GM18505 (cell line): ENCODE results near the gene SPATA13.
"Not testable (repeated sequence)": the region's sequence is repeated elsewhere in the genome, so short reads cannot be mapped to it uniquely, and the experiment has no call there.

ENCODE experiments used
- ATAC-seq: cut with Tn5 transposase; IDR thresholded peaks from one replicate; pipeline ENCODE4 v1.9.1; 2021; ENCODE audit not compliant: unreplicated experiment
- POLR2A ChIP-seq: IDR thresholded peaks from 4 replicates; pipeline ENCODE4 v1.6.1; 2011; ENCODE audit warnings: borderline replicate concordance; ENCODE audit not compliant: insufficient read depth, insufficient read length; ENCODE audit errors: extremely low read depth

SPATA13 gene

DNA sequence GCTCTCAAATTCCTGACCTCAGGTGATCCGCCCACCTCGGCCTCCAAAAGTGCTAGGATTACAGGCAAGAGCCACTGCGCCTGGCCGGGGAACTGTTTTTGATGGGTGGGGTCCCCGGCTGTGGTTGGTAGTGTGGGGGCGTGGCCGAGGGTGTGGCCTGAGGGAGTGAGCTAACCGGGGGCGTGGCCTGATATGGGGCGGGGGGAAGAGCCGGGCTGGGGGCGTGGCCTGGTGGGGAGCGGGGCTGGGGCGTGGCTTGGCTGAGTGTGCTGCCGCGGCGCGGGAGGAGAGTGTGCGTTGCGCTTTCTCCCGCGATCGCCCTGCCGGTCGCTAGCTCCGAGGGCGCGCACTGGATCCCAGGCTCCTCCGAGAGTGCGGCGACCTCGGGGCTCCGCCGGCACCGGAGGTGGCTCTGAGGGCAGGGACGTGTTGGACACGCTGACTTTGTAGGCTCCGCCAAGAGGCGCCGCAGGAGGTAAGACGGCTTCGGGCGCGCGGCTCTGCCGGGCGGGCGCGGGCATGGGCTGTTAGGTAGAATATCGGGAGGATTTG is at the start of gene SPATA13:
SPATA13 (plus strand) TSS at position 263 of the 552 bp plus-strand sequence. CDS start 62,210 bp downstream, outside the sequence.
- ATAC-seq, result peak; percentile 76
- TF ChIP-seq POLR2A, result no peak

DNA sequence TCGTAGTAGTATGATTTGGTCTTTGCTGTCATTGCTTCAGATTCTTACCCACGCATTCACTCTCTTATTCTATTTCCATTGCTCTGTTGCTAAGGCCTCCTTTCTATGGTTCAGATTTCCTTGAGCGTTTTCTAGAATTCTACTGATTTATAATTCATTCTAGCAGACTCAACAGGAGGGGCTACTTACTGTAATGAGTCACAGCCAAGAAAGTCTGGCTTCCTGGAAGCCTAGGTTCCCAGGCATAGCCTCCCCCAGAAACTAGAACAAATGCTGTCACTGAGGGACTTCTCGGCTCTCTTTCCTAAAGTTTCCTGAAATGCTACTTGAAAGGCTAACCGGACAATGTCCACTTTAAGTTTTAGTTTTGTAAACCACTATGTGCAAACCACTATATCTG is 47.7 kb upstream of the SPATA13 start:
- ATAC-seq, result no peak
- no peak for TF ChIP-seq POLR2A

DNA sequence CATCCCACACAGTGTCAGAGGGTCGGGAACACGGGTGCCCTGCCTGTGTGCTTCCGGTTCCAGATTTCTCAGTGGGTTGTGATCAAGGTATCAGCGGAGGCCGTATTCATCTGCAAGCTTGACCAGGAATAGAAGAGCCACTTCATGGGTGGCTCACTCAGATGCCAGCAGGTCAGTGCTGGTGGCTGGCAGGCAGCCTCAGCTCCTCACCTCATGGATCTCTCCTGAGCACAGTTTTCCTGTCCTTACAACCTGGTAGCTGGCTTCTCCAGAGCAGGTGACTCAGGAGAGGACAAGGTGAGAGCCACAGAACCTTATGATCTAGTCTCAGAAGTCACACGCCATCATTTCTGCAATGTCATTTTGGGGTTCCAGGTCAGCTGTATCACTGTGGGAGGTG is 44.8 kb upstream of the SPATA13 start:
- ATAC-seq, result no peak
- TF ChIP-seq POLR2A, result no peak

DNA sequence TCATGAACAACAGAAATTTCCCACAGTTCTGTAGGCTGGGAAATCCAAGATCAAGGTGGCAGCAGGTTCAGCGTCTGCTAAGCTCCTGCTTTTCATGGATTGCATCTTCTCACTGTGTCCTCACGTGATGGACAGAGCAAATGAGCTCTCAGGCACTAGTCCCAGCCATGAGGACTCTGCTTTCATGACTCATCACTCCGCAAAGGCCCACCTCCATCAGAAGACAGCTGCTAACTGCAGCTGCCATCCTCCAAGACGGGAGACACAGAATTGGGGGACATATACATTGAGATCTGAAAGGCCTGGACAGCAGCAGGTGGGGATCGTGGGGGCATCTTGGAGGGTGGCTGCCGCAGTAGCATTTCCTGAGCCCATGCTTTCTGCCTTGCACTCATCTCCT is 44.4 kb upstream of the SPATA13 start:
- ATAC-seq, result no peak
- TF ChIP-seq POLR2A, result no peak

DNA sequence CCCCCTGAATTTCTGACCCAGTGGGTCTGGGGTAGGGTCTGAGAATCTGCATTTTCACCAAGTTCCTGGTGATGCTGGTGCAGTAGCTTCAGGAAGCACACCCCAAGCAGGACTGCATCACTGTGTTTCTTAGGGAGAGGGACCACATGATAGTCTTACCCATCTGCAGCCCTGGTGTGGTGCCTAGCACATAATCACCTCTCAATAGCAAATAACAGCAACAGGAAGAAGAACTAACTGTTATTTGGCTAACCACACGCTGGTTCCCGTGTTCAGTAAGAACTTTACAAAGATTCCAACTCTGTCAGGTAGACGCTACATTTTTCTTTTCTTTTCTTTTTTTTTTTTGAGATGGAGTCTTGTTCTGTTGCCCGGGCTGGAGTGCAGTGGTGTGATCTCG is 41.9 kb upstream of the SPATA13 start:
- no peak for ATAC-seq
- TF ChIP-seq POLR2A, result no peak

DNA sequence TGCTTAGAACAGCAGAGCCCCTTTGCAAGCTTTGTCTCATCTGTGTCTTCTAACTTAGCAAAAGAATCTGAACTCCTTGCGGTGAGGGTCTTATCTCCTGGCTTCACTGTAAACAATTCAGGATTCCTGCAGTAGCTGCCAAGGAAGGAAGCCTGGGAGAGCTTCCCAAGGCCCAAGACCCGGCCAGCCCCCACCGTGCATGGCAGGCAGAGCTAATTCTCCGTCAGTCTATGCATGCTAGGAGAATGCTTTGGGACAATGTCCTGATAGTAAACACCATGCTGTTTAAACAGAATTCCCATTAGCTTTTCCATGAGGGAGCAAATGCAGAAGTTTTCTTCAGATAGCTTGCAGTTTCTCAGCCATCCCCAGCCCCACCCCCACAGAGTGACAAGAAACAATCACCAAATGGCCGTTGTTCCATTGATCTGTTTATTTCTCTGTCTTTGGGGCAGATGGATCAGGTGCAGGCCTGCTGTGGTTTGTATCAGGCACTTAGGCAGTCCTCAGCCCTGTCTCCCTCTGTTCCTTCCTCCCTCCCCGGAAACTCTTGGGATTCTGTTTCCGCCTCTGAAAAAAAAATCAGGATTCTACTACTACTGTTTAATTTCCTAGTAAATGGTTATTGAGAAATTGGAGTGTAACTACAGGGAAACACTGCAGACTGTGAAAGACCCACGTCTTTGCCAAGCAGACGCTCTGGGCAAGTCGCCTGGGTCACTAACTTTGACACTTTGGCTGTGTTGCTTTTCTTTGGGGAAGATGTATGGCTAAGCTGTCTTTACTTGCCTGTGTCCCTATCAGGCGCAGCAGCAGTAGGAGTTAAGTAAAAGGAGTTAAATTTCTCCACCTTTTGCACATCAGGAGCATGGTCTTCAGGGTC is 40.7 kb upstream of the SPATA13 start:
- TF ChIP-seq POLR2A, result no peak

DNA sequence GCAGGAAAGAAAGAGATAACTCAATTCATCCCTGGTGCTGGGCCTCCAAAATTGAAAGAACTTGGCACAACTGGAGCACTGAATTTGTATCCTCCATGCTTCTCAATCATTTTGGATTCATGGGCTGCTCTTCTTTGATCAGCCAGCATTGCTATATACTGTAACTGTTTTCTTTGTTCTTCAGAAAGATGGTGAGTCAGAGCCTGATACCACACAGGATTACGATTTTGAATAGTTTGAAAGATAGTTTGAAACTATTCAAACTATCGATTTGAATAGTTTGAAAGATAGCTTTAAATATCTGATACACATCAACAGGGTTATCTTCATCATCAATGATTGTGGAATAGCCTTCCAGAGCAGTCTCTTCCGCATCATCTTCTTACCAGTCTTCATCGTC is 38.5 kb upstream of the SPATA13 start:
- not testable (repeated sequence) for ATAC-seq

More for the DNA sequence above, 40.7 kb upstream of the SPATA13 start:
- no peak for ATAC-seq

DNA sequence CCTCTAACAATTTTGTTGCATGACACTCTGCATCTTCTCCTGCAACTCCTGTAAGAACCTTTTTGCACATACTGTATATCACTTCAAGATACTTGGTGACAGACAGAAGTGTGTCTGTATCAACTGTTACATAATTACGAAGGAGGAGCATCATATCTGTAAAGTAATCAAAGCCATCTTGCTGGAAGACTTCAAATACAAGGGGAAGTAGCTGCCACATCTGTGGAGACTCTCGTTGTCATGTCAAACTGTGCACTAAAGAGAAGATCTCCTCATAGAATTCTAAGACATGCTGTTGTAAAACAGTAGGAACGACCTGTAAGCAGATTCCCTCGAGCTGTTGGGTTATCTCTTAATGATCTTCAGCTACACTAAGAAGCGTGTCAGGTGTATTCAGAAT is 38.0 kb upstream of the SPATA13 start:
- ATAC-seq, result no peak
- no peak for TF ChIP-seq POLR2A

DNA sequence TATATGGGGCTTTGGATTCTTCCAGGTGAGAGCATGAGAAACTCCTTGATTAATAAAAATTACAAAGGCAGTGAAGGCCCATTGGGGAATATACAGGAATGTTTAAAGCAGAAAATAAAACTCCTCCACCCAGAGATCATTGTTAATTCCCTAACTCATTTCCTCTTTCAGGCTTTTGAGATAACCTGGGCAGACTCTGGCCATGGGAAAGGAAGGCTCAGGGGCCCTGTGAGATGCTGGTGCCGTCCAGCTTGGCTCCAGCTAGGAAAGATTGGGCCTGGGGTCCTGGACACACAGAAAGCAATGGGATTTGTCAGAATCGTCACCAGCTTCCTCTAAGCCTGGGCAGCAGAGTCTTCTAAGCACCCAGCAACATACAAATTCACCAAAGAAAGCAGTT is 36.8 kb upstream of the SPATA13 start:
- no peak for ATAC-seq
- no peak for TF ChIP-seq POLR2A

DNA sequence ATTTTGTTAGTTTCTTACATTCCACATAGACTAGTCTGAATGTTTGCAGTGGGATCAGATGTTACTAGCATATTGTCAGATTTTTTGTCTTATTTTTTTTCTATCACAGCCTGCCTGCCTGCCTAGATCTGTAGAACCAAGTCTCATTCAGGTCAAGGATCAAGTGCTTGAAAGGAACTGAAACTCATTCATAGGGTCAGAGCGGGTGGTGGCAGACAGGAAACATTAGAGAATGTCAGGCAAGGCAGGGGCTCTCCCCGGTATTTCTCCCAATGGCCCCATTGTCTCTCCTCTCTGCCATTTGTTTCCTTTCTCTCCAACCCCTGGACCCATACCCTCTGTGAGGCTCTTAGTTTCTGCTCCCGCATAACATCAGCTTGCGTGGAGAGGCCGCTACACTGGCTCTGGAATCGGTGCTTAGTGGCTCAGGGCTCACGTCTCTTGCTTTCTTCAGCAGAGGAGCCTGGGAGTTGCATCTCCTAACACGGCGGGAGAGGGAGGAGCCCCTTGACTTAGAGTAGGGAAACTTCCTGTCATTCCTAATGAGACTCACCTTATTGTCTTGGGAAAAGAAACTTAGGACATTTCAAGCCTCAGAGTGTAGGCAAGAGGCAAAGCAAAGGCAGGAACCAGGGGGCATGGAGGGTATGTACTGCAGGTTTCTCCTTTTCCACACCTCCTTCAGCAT is 35.6 kb upstream of the SPATA13 start:
- ATAC-seq, result peak; percentile 86
- TF ChIP-seq POLR2A, result no peak

DNA sequence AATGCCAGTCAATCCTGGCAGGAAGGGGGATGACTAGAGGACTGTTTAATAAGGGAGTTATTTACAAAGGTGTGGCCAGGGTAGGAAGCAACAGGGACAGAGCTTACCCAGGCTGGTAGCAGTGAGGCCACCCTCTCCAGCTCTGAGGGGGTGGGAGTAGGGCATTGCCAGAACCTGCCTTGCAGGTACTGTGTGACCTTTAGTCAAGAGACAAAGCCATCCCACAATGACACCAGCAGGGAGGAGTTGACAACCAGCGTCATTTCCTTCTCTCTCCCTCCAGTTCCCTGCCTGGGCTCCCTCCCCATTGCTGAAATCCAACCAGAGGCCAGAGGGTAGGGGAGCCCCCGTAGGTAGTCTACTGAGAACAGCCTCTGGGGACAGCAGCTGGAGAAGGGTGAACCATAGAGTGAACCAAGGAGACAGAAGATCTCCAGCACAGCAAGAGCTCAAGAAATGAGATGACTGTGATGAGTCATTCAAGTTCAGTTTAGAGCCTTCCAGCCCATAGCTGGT is 33.3 kb upstream of the SPATA13 start:
- ATAC-seq, result peak; percentile 46
- TF ChIP-seq POLR2A, result no peak

DNA sequence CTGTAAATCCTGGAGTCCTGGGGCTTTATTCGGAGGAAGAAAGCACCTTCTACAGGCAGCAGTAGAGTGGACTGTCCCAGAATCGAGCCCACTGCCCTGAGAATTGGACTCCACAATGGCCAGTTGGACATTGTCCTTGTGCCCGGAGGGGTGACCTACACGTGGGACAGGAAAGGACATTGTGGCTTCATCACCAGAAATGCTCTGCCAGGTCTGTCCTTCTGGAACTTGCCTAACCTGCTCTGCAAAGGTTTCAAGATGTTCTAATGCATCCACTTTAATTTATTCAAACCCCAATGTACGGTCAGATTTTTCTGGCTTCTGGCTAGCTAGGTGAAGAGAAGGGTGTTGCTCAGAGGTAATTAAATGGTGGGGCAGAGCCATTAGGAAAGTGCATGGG is 32.4 kb upstream of the SPATA13 start:
- no peak for ATAC-seq
- no peak for TF ChIP-seq POLR2A

DNA sequence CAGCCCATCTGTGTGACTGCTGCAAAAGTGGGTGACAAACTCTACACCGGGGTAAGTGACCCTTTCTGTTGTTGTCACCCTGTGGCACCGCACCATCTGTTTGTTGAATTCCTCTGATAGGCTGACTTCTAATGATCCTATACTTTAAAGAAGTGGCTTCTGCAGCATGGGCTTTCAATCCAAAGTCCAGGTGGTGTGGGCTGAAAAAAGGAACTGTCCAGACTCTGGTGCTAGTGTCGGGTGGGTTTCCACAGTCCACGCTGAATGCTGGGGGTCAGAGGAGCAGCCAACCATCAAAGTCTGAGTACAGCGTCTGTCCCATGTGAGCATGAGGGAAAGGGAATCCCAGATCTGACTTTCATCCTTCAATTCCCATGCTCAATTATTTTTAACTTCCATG is 31.6 kb upstream of the SPATA13 start:
- no peak for ATAC-seq
- TF ChIP-seq POLR2A, result no peak

DNA sequence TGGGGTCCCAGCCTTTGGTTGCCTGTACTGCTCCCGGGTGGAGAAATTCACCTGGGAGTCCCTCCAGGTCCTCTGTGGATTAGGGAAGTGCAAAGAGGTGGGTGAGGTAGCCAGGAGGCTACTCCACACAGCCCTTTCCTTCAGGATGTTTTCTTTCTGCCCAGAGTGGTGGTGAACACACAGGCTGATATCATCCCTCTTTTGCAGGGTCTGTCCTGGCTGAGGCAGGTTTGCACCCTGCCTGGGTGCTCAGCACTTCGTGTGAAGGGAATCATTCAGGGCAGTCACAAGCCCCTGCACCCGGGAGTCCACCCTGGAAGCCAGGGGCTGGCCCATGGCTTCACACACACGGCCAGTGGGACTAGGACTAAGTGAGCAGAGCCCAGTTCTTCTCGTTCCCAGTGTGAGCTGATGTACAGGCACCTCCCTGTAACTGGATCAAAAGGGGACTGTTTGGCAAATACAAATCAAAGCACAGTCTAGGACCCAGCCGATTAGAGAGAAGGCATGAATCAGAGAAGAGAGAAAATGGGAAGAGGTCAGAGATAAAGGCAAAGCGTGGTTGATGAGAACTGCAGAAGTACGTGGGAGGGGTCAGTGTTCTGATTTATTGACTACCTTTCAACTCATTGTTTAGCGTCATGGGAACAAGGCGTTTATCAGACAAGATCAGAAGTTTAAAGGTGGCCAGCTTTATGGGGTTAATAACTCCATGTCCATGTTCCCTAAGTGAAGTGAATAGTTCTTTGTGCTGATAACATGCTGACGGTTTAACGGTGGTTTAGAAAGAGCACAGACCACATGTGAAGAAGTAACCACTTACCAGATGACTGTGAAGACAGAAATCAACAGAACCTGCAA is 30.4 kb upstream of the SPATA13 start:
- no peak for ATAC-seq
- TF ChIP-seq POLR2A, result no peak

DNA sequence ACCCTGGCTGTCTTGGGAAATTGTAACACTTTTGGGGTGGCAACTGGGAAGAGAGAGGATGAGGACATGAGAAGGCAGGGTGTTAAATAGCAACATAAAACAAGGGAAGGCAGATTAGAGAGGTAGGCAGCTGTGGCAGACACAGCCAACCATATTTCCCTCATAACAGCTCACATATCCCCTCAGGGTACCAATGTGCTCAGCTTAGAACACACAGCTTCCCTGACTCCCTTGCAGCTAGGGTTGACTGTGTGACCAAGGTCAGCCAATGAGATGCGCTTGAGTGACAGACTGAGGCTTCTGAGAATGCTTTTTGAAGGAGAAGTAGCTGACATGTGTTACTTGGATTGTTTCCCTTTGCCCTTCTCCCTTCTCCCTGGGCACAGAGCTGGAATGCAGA is 28.8 kb upstream of the SPATA13 start:
- ATAC-seq, result no peak
- TF ChIP-seq POLR2A, result no peak
